Activated CD4-positive, alpha-beta T cell treated with anti-CD3 and anti-CD28 coated beads for 36 hours (primary cell): ENCODE results near the gene HMOX2. TPM values are rescaled to one million over a fixed set of nuclear protein-coding genes. Genes with fewer than 3 reads are reported as not detected.

Experiments used
- ATAC-seq: fragments of 200-7000 bp; cut with Tn5 transposase; one replicate; pipeline ENCODE4 v1.10.0; 2021; ENCODE audit warnings: mild to moderate bottlenecking, moderate library complexity
- CTCF ChIA-PET: fragments of 350-600 bp; sonication (Branson Sonifier 250); formaldehyde crosslinking; loops from one replicate; lab custom pipeline; 2021; ENCODE audit warnings: antibody characterized with exemption; lab: Charles Lee
- POLR2A ChIA-PET: fragments of 350-600 bp; sonication (Branson Sonifier 250); formaldehyde crosslinking; loops from one replicate; lab custom pipeline; 2021; ENCODE audit warnings: antibody characterized with exemption, inconsistent platforms; lab: Charles Lee
- DNase-seq: peaks from one replicate; pipeline ENCODE4 v3.0.0-alpha.2; 2020
- H3K27ac Mint-ChIP-seq: one replicate; pipeline ENCODE4 v1.8.0; 2021; ENCODE audit warnings: mixed read lengths
- H3K27me3 Mint-ChIP-seq: one replicate; pipeline ENCODE4 v1.8.0; 2021; ENCODE audit warnings: mixed read lengths
- H3K36me3 Mint-ChIP-seq: one replicate; pipeline ENCODE4 v1.8.0; 2021; ENCODE audit warnings: low read depth, mixed read lengths
- H3K4me1 Mint-ChIP-seq: one replicate; pipeline ENCODE4 v1.8.0; 2021; ENCODE audit warnings: mixed read lengths
- H3K4me3 Mint-ChIP-seq: one replicate; pipeline ENCODE4 v1.8.0; 2021; ENCODE audit warnings: mild to moderate bottlenecking, moderate library complexity, mixed read lengths
- H3K9me3 Mint-ChIP-seq: one replicate; pipeline ENCODE4 v1.8.0; 2021; ENCODE audit warnings: low read depth, mixed read lengths
- intact Hi-C, 2 experiments: fragments of 100-400 bp; cut with DNase I in 1 of 2; cut with micrococcal nuclease in 1 of 2; formaldehyde crosslinking; loops; one replicate each; pipeline versions ENCODE4 v1.14.2 to v1.15.1; 2022 to 2024; cut with DNase I, micrococcal nuclease
- total RNA-seq, 2 experiments: library from RNA; stranded (reverse); gene quantifications; one replicate each; pipeline ENCODE4 v1.2.3, GENCODE V29; 2021

HMOX2 gene
- total RNA-seq, 2 experiments from 2014 or later = 67.7 to 80.2 TPM

GRCh38 chr16:4443986-4444385 is 32.2 kb upstream of the HMOX2 start:
- no peaks in the 10 kb centered on the region for H3K4me1 Mint-ChIP-seq
- no peak for ATAC-seq
- intact Hi-C loops = no loop called here
- H3K4me3 Mint-ChIP-seq = no peak overlapping the region
- DNase-seq = no peak
- CTCF ChIA-PET = interaction anchor here (0.9 kb wide), 1 partner anchor 15 kb away, joined by 3 read pairs; no protein-coding TSS in a partner anchor
- H3K27me3 Mint-ChIP-seq = no peaks in the 10 kb centered on the region
- H3K27ac Mint-ChIP-seq = no peak overlapping the region
- POLR2A ChIA-PET = interaction anchor here (0.7 kb wide), 1 partner anchor 24 kb away, joined by 3 read pairs; no protein-coding TSS in a partner anchor
- peaks cover 61% of the 10 kb centered on the region for H3K36me3 Mint-ChIP-seq
- no peaks in the 10 kb centered on the region for H3K9me3 Mint-ChIP-seq

- H3K36me3 Mint-ChIP-seq = peaks cover 47% of the 10 kb centered on the region
- H3K9me3 Mint-ChIP-seq = no peaks in the 10 kb centered on the region
- no peak overlapping the region for H3K27ac Mint-ChIP-seq
- ChIA-PET CTCF (no interaction called here), POLR2A (no interaction called here)
- intact Hi-C loops = no loop called here
- no peaks in the 10 kb centered on the region for H3K4me1 Mint-ChIP-seq
- no peaks in the 10 kb centered on the region for H3K27me3 Mint-ChIP-seq
- DNase-seq (no peak), ATAC-seq (no peak)
- no peak overlapping the region for H3K4me3 Mint-ChIP-seq
These were observed 25.8 kb upstream of the HMOX2 start for GRCh38 chr16:4450430-4450829.

GRCh38 chr16:4450931-4451519 is 25.2 kb upstream of the HMOX2 start:
- DNase-seq (no peak), ATAC-seq (no peak)
- Mint-ChIP-seq H3K4me3 (no peak overlapping the region), H3K36me3 (peaks cover 47% of the 10 kb centered on the region), H3K9me3 (no peaks in the 10 kb centered on the region), H3K27ac (no peak overlapping the region), H3K27me3 (no peaks in the 10 kb centered on the region), H3K4me1 (no peaks in the 10 kb centered on the region)
- intact Hi-C loops = no loop called here
- ChIA-PET POLR2A (no interaction called here), CTCF (interaction anchor here (0.8 to 0.9 kb wide), 2 partner anchors 47 to 97 kb away, joined by 3 read pairs; no protein-coding TSS in a partner anchor)

GRCh38 chr16:4452674-4453073 is 23.5 kb upstream of the HMOX2 start:
- H3K9me3 Mint-ChIP-seq = no peaks in the 10 kb centered on the region
- CTCF ChIA-PET = no interaction called here
- DNase-seq = no peak
- intact Hi-C loops = no loop called here
- H3K27ac Mint-ChIP-seq = no peak overlapping the region
- no peaks in the 10 kb centered on the region for H3K4me1 Mint-ChIP-seq
- H3K27me3 Mint-ChIP-seq = no peaks in the 10 kb centered on the region
- H3K36me3 Mint-ChIP-seq = peaks cover 44% of the 10 kb centered on the region
- POLR2A ChIA-PET = no interaction called here
- H3K4me3 Mint-ChIP-seq = no peak overlapping the region
- ATAC-seq = no peak

GRCh38 chr16:4454623-4455022 is 21.6 kb upstream of the HMOX2 start:
- peaks cover 42% of the 10 kb centered on the region for H3K36me3 Mint-ChIP-seq
- H3K4me1 Mint-ChIP-seq = peaks cover 6% of the 10 kb centered on the region
- H3K27me3 Mint-ChIP-seq = no peaks in the 10 kb centered on the region
- H3K4me3 Mint-ChIP-seq = no peak overlapping the region
- no peaks in the 10 kb centered on the region for H3K9me3 Mint-ChIP-seq
- ChIA-PET POLR2A (no interaction called here), CTCF (interaction anchor here (0.6 to 0.7 kb wide), 2 partner anchors 52 kb away, joined by 3 read pairs; no protein-coding TSS in a partner anchor)
- DNase-seq (no peak), ATAC-seq (no peak)
- intact Hi-C loops = no loop called here
- no peak overlapping the region for H3K27ac Mint-ChIP-seq

- Mint-ChIP-seq H3K4me1 (peaks cover 6% of the 10 kb centered on the region), H3K36me3 (peaks cover 42% of the 10 kb centered on the region), H3K4me3 (no peak overlapping the region), H3K27ac (no peak overlapping the region), H3K9me3 (no peaks in the 10 kb centered on the region), H3K27me3 (no peaks in the 10 kb centered on the region)
- ATAC-seq (no peak), DNase-seq (no peak)
- CTCF ChIA-PET = interaction anchor here (0.6 to 0.7 kb wide), 3 partner anchors 52 to 518 kb away, joined by 3 read pairs; no protein-coding TSS in a partner anchor
- POLR2A ChIA-PET = no interaction called here
- intact Hi-C loops = no loop called here
These were observed 21.1 kb upstream of the HMOX2 start for GRCh38 chr16:4455081-4455480.

- Mint-ChIP-seq H3K9me3 (no peaks in the 10 kb centered on the region), H3K4me3 (no peak overlapping the region), H3K27me3 (no peaks in the 10 kb centered on the region), H3K36me3 (peaks cover 37% of the 10 kb centered on the region), H3K4me1 (peaks cover 6% of the 10 kb centered on the region), H3K27ac (peak overlapping the region; percentile 47)
- ATAC-seq (no peak), DNase-seq (no peak)
- ChIA-PET CTCF (interaction anchor here (0.8 to 1.0 kb wide), 2 partner anchors 9 to 16 kb away, joined by 3 to 4 read pairs; no protein-coding TSS in a partner anchor), POLR2A (no interaction called here)
- intact Hi-C loops = no loop called here
These were observed 20.2 kb upstream of the HMOX2 start for GRCh38 chr16:4455951-4456350.

- Mint-ChIP-seq H3K4me3 (no peak overlapping the region), H3K36me3 (peaks cover 23% of the 10 kb centered on the region), H3K9me3 (no peaks in the 10 kb centered on the region), H3K27me3 (no peaks in the 10 kb centered on the region), H3K27ac (no peak overlapping the region), H3K4me1 (peaks cover 14% of the 10 kb centered on the region)
- CTCF ChIA-PET = interaction anchor here (0.6 kb wide), 1 partner anchor 58 kb away, joined by 3 read pairs; no protein-coding TSS in a partner anchor
- intact Hi-C loops = no loop called here
- DNase-seq (no peak), ATAC-seq (no peak)
- POLR2A ChIA-PET = no interaction called here
These were observed 15.3 kb upstream of the HMOX2 start for GRCh38 chr16:4460936-4461249.

- DNase-seq (peak; percentile 15), ATAC-seq (no peak)
- Mint-ChIP-seq H3K36me3 (peaks cover 25% of the 10 kb centered on the region), H3K4me3 (no peak overlapping the region), H3K27me3 (no peaks in the 10 kb centered on the region), H3K27ac (no peak overlapping the region), H3K9me3 (no peaks in the 10 kb centered on the region), H3K4me1 (peaks cover 20% of the 10 kb centered on the region)
- ChIA-PET CTCF (interaction anchor here (0.8 kb wide), 1 partner anchor 16 kb away, joined by 3 read pairs; no protein-coding TSS in a partner anchor), POLR2A (no interaction called here)
- intact Hi-C loops = no loop called here
These were observed 14.7 kb upstream of the HMOX2 start for GRCh38 chr16:4461250-4462085.

- DNase-seq (no peak), ATAC-seq (no peak)
- intact Hi-C loops = no loop called here
- ChIA-PET CTCF (interaction anchor here (1.1 kb wide), 1 partner anchor 42 kb away, joined by 5 read pairs; no protein-coding TSS in a partner anchor), POLR2A (interaction anchor here (0.6 to 0.7 kb wide), 2 partner anchors 24 to 164 kb away, joined by 3 to 5 read pairs; no protein-coding TSS in a partner anchor)
- H3K4me3 Mint-ChIP-seq = no peak overlapping the region
- H3K27me3 Mint-ChIP-seq = no peaks in the 10 kb centered on the region
- H3K36me3 Mint-ChIP-seq = peaks cover 30% of the 10 kb centered on the region
- H3K27ac Mint-ChIP-seq = no peak overlapping the region
- H3K4me1 Mint-ChIP-seq = peaks cover 25% of the 10 kb centered on the region
- no peaks in the 10 kb centered on the region for H3K9me3 Mint-ChIP-seq
These were observed 12.6 kb upstream of the HMOX2 start for GRCh38 chr16:4463522-4464163.
